Stimulated activated CD4-positive, alpha-beta T cell treated with anti-CD3 and anti-CD28 coated beads, TNF-alpha, amount 100 ng/mL, for 24 hours (primary cell): ENCODE results near the gene KDM6B.

Experiments used
- DNase-seq, 3 experiments: peaks; one replicate each; pipeline ENCODE4 v3.0.0-alpha.2; 2020; ENCODE audit warnings: low read depth in 3 of 3

Gene KDM6B

GRCh38 chr17:7823581-7824001 is 10.4 kb upstream of the KDM6B start:
- no peak for DNase-seq

GRCh38 chr17:7824021-7824924 is 9.7 kb upstream of the KDM6B start:
- no peak for DNase-seq

GRCh38 chr17:7825206-7825990 is 8.6 kb upstream of the KDM6B start:
- DNase-seq, result no peak

- DNase-seq, result no peak
Observed at GRCh38 chr17:7830616-7831015, 3.4 kb upstream of the KDM6B start.

- DNase-seq, result no peak
Observed at GRCh38 chr17:7831233-7831632, 2.8 kb upstream of the KDM6B start.

- no peak for DNase-seq
Observed at GRCh38 chr17:7832431-7832830, 1.6 kb upstream of the KDM6B start.

- no peak for DNase-seq
Observed at GRCh38 chr17:7833011-7833794, 814 bp upstream of the KDM6B start.

- DNase-seq, result peak in 1 of 3 experiments; percentile 50
Observed at GRCh38 chr17:7834542-7834956, 532 bp downstream of the KDM6B start.

GRCh38 chr17:7834957-7835813 is 1.2 kb downstream of the KDM6B start:
- peak; percentile 79 to 93 (median 81) for DNase-seq

- DNase-seq, result peak in 1 of 3 experiments; percentile 44
Observed at GRCh38 chr17:7835814-7836595, 2.0 kb downstream of the KDM6B start.

- peak in 1 of 3 experiments; percentile 74 for DNase-seq
Observed at GRCh38 chr17:7836596-7837407, 2.8 kb downstream of the KDM6B start.

- no peak for DNase-seq
Observed at GRCh38 chr17:7837408-7838088, 3.5 kb downstream of the KDM6B start.

GRCh38 chr17:7838090-7839075 is 4.4 kb downstream of the KDM6B start:
- no peak for DNase-seq

- DNase-seq, result no peak
Observed at GRCh38 chr17:7839190-7839875, 5.3 kb downstream of the KDM6B start.

- DNase-seq, result no peak
Observed at GRCh38 chr17:7839876-7840261, 5.9 kb downstream of the KDM6B start.

- no peak for DNase-seq
Observed at GRCh38 chr17:7840441-7840840, 6.4 kb downstream of the KDM6B start.

GRCh38 chr17:7840875-7841274 is 6.9 kb downstream of the KDM6B start:
- DNase-seq, result no peak
